H1 (cell line): ENCODE data around the gene CDC5L. TPM values are rescaled to one million over a fixed set of nuclear protein-coding genes. Genes with fewer than 3 reads are reported as not detected.

Experiments
- CTCF ChIA-PET: fragments of 300-600 bp; sonication (Branson Sonifier 250); formaldehyde crosslinking; loops from one replicate; lab custom pipeline; 2021; ENCODE audit not compliant: partially characterized antibody; lab: Charles Lee
- POLR2A ChIA-PET: fragments of 300-600 bp; sonication (Branson Sonifier 250); formaldehyde crosslinking; loops from one replicate; lab custom pipeline; 2021; ENCODE audit warnings: inconsistent platforms; ENCODE audit not compliant: partially characterized antibody; lab: Charles Lee
- DNase-seq, 2 experiments: peaks; one replicate each; pipeline versions ENCODE4 v3.0.0 to v3.0.0-alpha.2; 2010 to 2022; ENCODE audit warnings: low spot score in 2 of 2, low read depth in 1 of 2, mixed read lengths in 1 of 2
- FAIRE-seq: peaks from 2 replicates; lab custom pipeline; 2011; peaks lifted over from hg19 to GRCh38; lab: Jason Lieb, UNC
- H2AFZ ChIP-seq: 2 replicates; pipeline ENCODE4 v1.8.1; 2012; ENCODE audit warnings: low read length, inconsistent platforms
- H2AK5ac ChIP-seq: 2 replicates; pipeline ENCODE4 v1.6.1; 2013; ENCODE audit warnings: low read depth, low read length
- H2BK120ac ChIP-seq: replicated peaks from 2 replicates; pipeline ENCODE3; 2013; ENCODE audit warnings: low read depth, low read length, inconsistent platforms
- H2BK12ac ChIP-seq: 2 replicates; pipeline ENCODE4 v1.6.1; 2013; ENCODE audit warnings: low read depth, low read length
- H2BK15ac ChIP-seq: 2 replicates; pipeline ENCODE4 v1.6.1; 2013; ENCODE audit warnings: low read length
- H2BK20ac ChIP-seq: 2 replicates; pipeline ENCODE4 v1.6.1; 2013; ENCODE audit warnings: low read length
- H2BK5ac ChIP-seq: 2 replicates; pipeline ENCODE4 v1.6.1; 2013; ENCODE audit warnings: low read depth, low read length
- H3K14ac ChIP-seq: 2 replicates; pipeline ENCODE4 v1.6.1; 2013; ENCODE audit warnings: inconsistent platforms; ENCODE audit not compliant: insufficient read length
- H3K18ac ChIP-seq: 2 replicates; pipeline ENCODE4 v1.6.1; 2013; ENCODE audit warnings: low read length; ENCODE audit errors: extremely low read depth
- H3K23ac ChIP-seq: 2 replicates; pipeline ENCODE4 v1.6.1; 2013; ENCODE audit warnings: inconsistent platforms; ENCODE audit not compliant: insufficient read length
- H3K23me2 ChIP-seq: 2 replicates; pipeline ENCODE4 v1.6.1; 2013; ENCODE audit warnings: low read depth, low read length
- H3K27ac ChIP-seq: 2 replicates; pipeline ENCODE4 v1.6.1; 2011; ENCODE audit warnings: low read depth, low read length, inconsistent platforms
- H3K27me3 ChIP-seq, 4 experiments: replicated peaks in 1 of 4; 1 replicate in 1 of 4; 2 replicates in 3 of 4; pipeline versions ENCODE4 v1.6.1 to v1.8.1; 2011 to 2013; ENCODE audit warnings: low read length in 3 of 4, mild to moderate bottlenecking in 3 of 4, inconsistent platforms in 2 of 4, mixed read lengths in 2 of 4, moderate library complexity in 1 of 4; ENCODE audit not compliant: control insufficient read depth in 3 of 4, insufficient read depth in 3 of 4; ENCODE audit errors: extremely low read depth in 1 of 4
- H3K36me3 ChIP-seq, 4 experiments: 2 replicates each; pipeline versions ENCODE4 v1.6.1 to v1.8.1; 2011 to 2013; ENCODE audit warnings: mild to moderate bottlenecking in 4 of 4, low read length in 3 of 4, moderate library complexity in 2 of 4, control low read depth in 1 of 4, inconsistent platforms in 1 of 4; ENCODE audit not compliant: insufficient read depth in 4 of 4, control insufficient read depth in 2 of 4
- H3K4ac ChIP-seq: replicated peaks from 2 replicates; pipeline ENCODE3; 2013; ENCODE audit warnings: low read length, low read depth, mixed read lengths, inconsistent platforms; ENCODE audit not compliant: insufficient read length
- H3K4me1 ChIP-seq, 4 experiments: replicated peaks in 1 of 4; 1 replicate in 1 of 4; 2 replicates in 3 of 4; pipeline versions ENCODE4 v1.6.1 to v1.8.1; 2011 to 2013; ENCODE audit warnings: low read length in 3 of 4, inconsistent platforms in 2 of 4, mixed read lengths in 1 of 4; ENCODE audit not compliant: insufficient read depth in 4 of 4, control insufficient read depth in 3 of 4
- H3K4me2 ChIP-seq, 2 experiments: 2 replicates each; pipeline versions ENCODE4 v1.6.1 to v1.8.1; 2011 to 2013; ENCODE audit warnings: low read depth in 2 of 2, low read length in 2 of 2, control low read depth in 1 of 2, inconsistent platforms in 1 of 2, mild to moderate bottlenecking in 1 of 2; ENCODE audit not compliant: insufficient read depth in 1 of 2
- H3K4me3 ChIP-seq, 4 experiments: fragments of 200-600, 300-600 bp in 1 of 4; sonication (generic), shearing (Covaris generic), sonication (Bioruptor Twin) in 1 of 4; 2 replicates each; pipeline versions ENCODE4 v1.5.1 to v1.8.1; 2011 to 2016; ENCODE audit warnings: low read length in 4 of 4, low read depth in 3 of 4, control low read depth in 2 of 4, inconsistent platforms in 2 of 4, mild to moderate bottlenecking in 2 of 4, mixed read lengths in 1 of 4, moderate library complexity in 1 of 4; ENCODE audit not compliant: insufficient read depth in 2 of 4; ENCODE audit errors: extremely low read depth in 1 of 4
- H3K56ac ChIP-seq: replicated peaks from 2 replicates; pipeline ENCODE3; 2013; ENCODE audit warnings: low read depth, mild to moderate bottlenecking, mixed read lengths, low read length, inconsistent platforms; ENCODE audit not compliant: insufficient read length
- H3K79me1 ChIP-seq: 2 replicates; pipeline ENCODE4 v1.6.1; 2013; ENCODE audit warnings: low read depth, low read length, control low read depth
- H3K79me2 ChIP-seq, 2 experiments: 2 replicates each; pipeline versions ENCODE4 v1.6.1 to v1.8.1; 2012 to 2013; ENCODE audit warnings: low read length in 2 of 2, mild to moderate bottlenecking in 2 of 2, inconsistent platforms in 1 of 2; ENCODE audit not compliant: insufficient read depth in 2 of 2, control insufficient read depth in 1 of 2
- H3K9ac ChIP-seq, 4 experiments: replicated peaks in 1 of 4; 1 replicate in 1 of 4; 2 replicates in 3 of 4; pipeline versions ENCODE4 v1.6.1 to v1.8.1; 2011 to 2013; ENCODE audit warnings: low read depth in 3 of 4, low read length in 3 of 4, control low read depth in 2 of 4, mild to moderate bottlenecking in 2 of 4, moderate library complexity in 2 of 4, inconsistent platforms in 1 of 4; ENCODE audit errors: extremely low read depth in 1 of 4
- H3K9me3 ChIP-seq, 2 experiments: 2 replicates each; pipeline versions ENCODE4 v1.6.1 to v1.8.1; 2012 to 2013; ENCODE audit warnings: mild to moderate bottlenecking in 2 of 2, moderate library complexity in 2 of 2, control low read depth in 1 of 2, inconsistent platforms in 1 of 2, low read depth in 1 of 2, low read length in 1 of 2, mixed read lengths in 1 of 2; ENCODE audit not compliant: insufficient read depth in 2 of 2
- H4K20me1 ChIP-seq, 2 experiments: replicated peaks in 1 of 2; 2 replicates each; pipeline versions ENCODE3 to v1.8.1; 2011 to 2013; ENCODE audit warnings: inconsistent platforms in 2 of 2, low read length in 2 of 2, mild to moderate bottlenecking in 1 of 2; ENCODE audit not compliant: insufficient read depth in 2 of 2, control insufficient read depth in 1 of 2
- H4K5ac ChIP-seq: 2 replicates; pipeline ENCODE4 v1.6.1; 2013; ENCODE audit warnings: low read length, low read depth, mixed read lengths, inconsistent platforms; ENCODE audit not compliant: insufficient read length
- H4K8ac ChIP-seq: 2 replicates; pipeline ENCODE4 v1.8.0; 2013; ENCODE audit warnings: mild to moderate bottlenecking, moderate library complexity, low read length, inconsistent platforms; ENCODE audit not compliant: insufficient read depth; ENCODE audit errors: extremely low read depth
- H4K91ac ChIP-seq: replicated peaks from 2 replicates; pipeline ENCODE3; 2013; ENCODE audit warnings: low read length, mixed read lengths, inconsistent platforms; ENCODE audit not compliant: insufficient read length
- BACH1 ChIP-seq: IDR thresholded peaks from 2 replicates; pipeline ENCODE4 v1.6.1; 2012; ENCODE audit warnings: low read length, improper control_type of control experiment
- EP300 ChIP-seq, 2 experiments: IDR thresholded peaks; 1 replicate in 1 of 2; 2 replicates in 1 of 2; pipeline ENCODE4 v1.6.1; 2011 to 2012; ENCODE audit warnings: low read depth in 2 of 2, low read length in 2 of 2, mild to moderate bottlenecking in 2 of 2, borderline replicate concordance in 1 of 2, inconsistent platforms in 1 of 2, moderate library complexity in 1 of 2
- HDAC2 ChIP-seq, 2 experiments: fragments of 300-600 bp in 1 of 2; sonication (generic) in 1 of 2; IDR thresholded peaks; 2 replicates each; pipeline ENCODE4 v1.6.1; 2011 to 2012; ENCODE audit warnings: low read depth in 2 of 2, low read length in 2 of 2, mild to moderate bottlenecking in 2 of 2, moderate library complexity in 2 of 2, borderline replicate concordance in 1 of 2, inconsistent platforms in 1 of 2
- KDM4A ChIP-seq: IDR thresholded peaks from one replicate; pipeline ENCODE4 v1.7.1; 2012; ENCODE audit warnings: low read depth, mild to moderate bottlenecking, moderate library complexity, low read length, inconsistent platforms; ENCODE audit not compliant: severe bottlenecking
- NANOG ChIP-seq: IDR thresholded peaks from 2 replicates; pipeline ENCODE4 v1.6.1; 2011; ENCODE audit warnings: low read length, low read depth, mild to moderate bottlenecking, inconsistent platforms; ENCODE audit not compliant: insufficient read depth, poor library complexity, severe bottlenecking
- PHF8 ChIP-seq: fragments of 200-600 bp; sonication (generic); conservative IDR thresholded peaks from 2 replicates; pipeline ENCODE4 v1.7.1; 2012; ENCODE audit warnings: low read depth, mild to moderate bottlenecking, inconsistent platforms, low read length, moderate library complexity
- RFX5 ChIP-seq: IDR thresholded peaks from 2 replicates; pipeline ENCODE4 v1.6.1; 2011; ENCODE audit warnings: low read depth, low read length, improper control_type of control experiment, borderline replicate concordance
- SIRT6 ChIP-seq: IDR thresholded peaks from one replicate; pipeline ENCODE4 v1.7.1; 2012; ENCODE audit warnings: low read length, inconsistent platforms
- SP4 ChIP-seq: IDR thresholded peaks from 2 replicates; pipeline ENCODE4 v1.6.1; 2012; ENCODE audit warnings: low read length, inconsistent platforms
- WGBS, 2 experiments: shearing (Covaris generic) in 1 of 2; methylation state at CpG; one replicate each; pipeline versions ENCODE4 v1.1.6 to v1.1.7; 2013 to 2015; ENCODE audit warnings: low lambda C conversion rate in 2 of 2, mixed read lengths in 2 of 2, inconsistent platforms in 1 of 2, low coverage in 1 of 2, missing lambda C conversion rate in 1 of 2; ENCODE audit not compliant: insufficient replicate concordance in 2 of 2, insufficient coverage in 1 of 2, insufficient read length in 1 of 2; ENCODE audit errors: extremely low coverage in 1 of 2, missing lambda C conversion rate in 1 of 2; 5-methylcytosine and 5-hydroxymethylcytosine counted together
- polyA plus RNA-seq, 7 experiments: library from polyadenylated mRNA; depleted of rRNA in 3 of 7; stranded (reverse) in 5 of 7; unstranded in 2 of 7; fragments of >200 nt in 5 of 7; fragments of 200-250 nt in 2 of 7; gene quantifications; 1 replicate in 5 of 7; 2 replicates in 1 of 7; 4 replicates in 1 of 7; pipeline versions ENCODE4 v1.2.1 to v1.2.3, GENCODE V29; 2011 to 2013; ENCODE audit warnings: missing spikeins in 2 of 7, mixed read lengths in 2 of 7
- total RNA-seq: library from RNA; stranded (reverse); fragmentation: NEBNext Ultra II Directional; extraction: Animal tissue kit (Norgen Biotek cat#: 25700); gene quantifications from 2 replicates; pipeline ENCODE4 v1.2.1, GENCODE V29; 2021
- TF ChIP-seq, protein P1 (sequence below): IDR thresholded peaks from 2 replicates; pipeline ENCODE4 v1.6.1; 2011; ENCODE audit warnings: low read length, improper control_type of control experiment

CDC5L gene
- total and polyA plus RNA-seq, 2 of the 8 experiments (the other 6 are each of a cell fraction or from before 2014, with no cell fraction given), result 8.4 to 32.8 TPM

DNA sequence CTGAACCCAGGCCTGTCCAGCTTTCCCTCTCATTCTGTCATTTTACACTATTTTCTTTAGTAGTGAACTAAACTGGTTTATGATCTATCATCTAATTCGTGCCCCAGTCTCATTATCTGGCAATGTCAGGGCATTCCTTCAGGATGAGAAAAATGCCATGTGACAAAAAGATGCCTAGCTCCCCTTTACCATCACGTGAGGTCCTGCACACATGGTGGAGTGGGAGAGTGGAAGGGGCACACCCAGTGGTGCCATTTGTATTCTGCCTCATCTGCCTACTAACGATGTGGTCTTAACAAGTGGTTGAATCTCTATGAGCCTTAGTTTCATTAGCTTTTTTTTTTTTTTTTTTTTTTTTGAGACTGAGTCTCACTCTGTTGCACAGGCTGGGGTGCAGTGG lies 41.2 kb downstream of the CDC5L start:
- DNase-seq, result no peak
- no peaks in the 10 kb centered on the region for H4K20me1 ChIP-seq
- ChIA-PET CTCF (interaction anchor here (0.7 to 3.9 kb wide), 7 partner anchors 9 to 30 kb away, joined by 3 to 18 read pairs (median 5); no protein-coding TSS in a partner anchor), POLR2A (no interaction called here)
- no peak overlapping the region for H2AFZ ChIP-seq
- no peak overlapping the region for H3K18ac ChIP-seq
- no peak overlapping the region for H4K91ac ChIP-seq
- no peak overlapping the region for H3K4ac ChIP-seq
- no peak overlapping the region for H3K27ac ChIP-seq
- H3K9ac ChIP-seq, result no peak overlapping the region
- no peak overlapping the region for H2BK12ac ChIP-seq
- no peak overlapping the region for H4K8ac ChIP-seq
- H3K23ac ChIP-seq, result no peak overlapping the region
- no peaks in the 10 kb centered on the region for H3K9me3 ChIP-seq
- H3K79me2 ChIP-seq, result no peaks in the 10 kb centered on the region
- no peaks in the 10 kb centered on the region for H3K4me1 ChIP-seq
- no peak overlapping the region for H3K4me2 ChIP-seq
- no peak overlapping the region for H2BK5ac ChIP-seq
- H3K27me3 ChIP-seq, result no peaks in the 10 kb centered on the region
- WGBS, 2 experiments, result 94% methylated on average over 3 of the region's 3 CpGs; no CpG with 5 or more reads in 1 of the 2 experiments
- no peak overlapping the region for H2BK20ac ChIP-seq
- H3K23me2 ChIP-seq, result no peaks in the 10 kb centered on the region
- peaks cover 2 to 65% (median 24%) of the 10 kb centered on the region in 4 experiments; a peak in 7 of 8 replicates for H3K36me3 ChIP-seq
- no peaks in the 10 kb centered on the region for H3K79me1 ChIP-seq
- no peak overlapping the region for H2BK15ac ChIP-seq
- no peak overlapping the region for H2AK5ac ChIP-seq
- no peak overlapping the region for H2BK120ac ChIP-seq
- H3K14ac ChIP-seq, result no peak overlapping the region
- H3K56ac ChIP-seq, result no peak overlapping the region
- no peak overlapping the region for H3K4me3 ChIP-seq
- FAIRE-seq, result no peak
- no peak for TF ChIP-seq HDAC2 (IDR thresholded peaks at IDR 0.05; ENCODE audit: borderline replicate concordance in 1 of 2, low read depth in 2 of 2, low read length in 2 of 2)
- TF ChIP-seq KDM4A, result no peak
- no peak for TF ChIP-seq PHF8
- no peak for TF ChIP-seq EP300 (IDR thresholded peaks at IDR 0.05; ENCODE audit: borderline replicate concordance in 1 of 2, low read depth in 2 of 2, low read length in 2 of 2)
- TF ChIP-seq SP4, result no peak
- no peak for TF ChIP-seq SIRT6
- no peak for TF ChIP-seq NANOG
- TF ChIP-seq BACH1, result no peak
- TF ChIP-seq, protein P1, sequence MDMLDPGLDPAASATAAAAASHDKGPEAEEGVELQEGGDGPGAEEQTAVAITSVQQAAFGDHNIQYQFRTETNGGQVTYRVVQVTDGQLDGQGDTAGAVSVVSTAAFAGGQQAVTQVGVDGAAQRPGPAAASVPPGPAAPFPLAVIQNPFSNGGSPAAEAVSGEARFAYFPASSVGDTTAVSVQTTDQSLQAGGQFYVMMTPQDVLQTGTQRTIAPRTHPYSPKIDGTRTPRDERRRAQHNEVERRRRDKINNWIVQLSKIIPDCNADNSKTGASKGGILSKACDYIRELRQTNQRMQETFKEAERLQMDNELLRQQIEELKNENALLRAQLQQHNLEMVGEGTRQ, result no peak
- TF ChIP-seq RFX5, result no peak
- H4K5ac ChIP-seq, result no peak overlapping the region
